ENCODE measurements around the gene RHOBTB1.

DNA sequence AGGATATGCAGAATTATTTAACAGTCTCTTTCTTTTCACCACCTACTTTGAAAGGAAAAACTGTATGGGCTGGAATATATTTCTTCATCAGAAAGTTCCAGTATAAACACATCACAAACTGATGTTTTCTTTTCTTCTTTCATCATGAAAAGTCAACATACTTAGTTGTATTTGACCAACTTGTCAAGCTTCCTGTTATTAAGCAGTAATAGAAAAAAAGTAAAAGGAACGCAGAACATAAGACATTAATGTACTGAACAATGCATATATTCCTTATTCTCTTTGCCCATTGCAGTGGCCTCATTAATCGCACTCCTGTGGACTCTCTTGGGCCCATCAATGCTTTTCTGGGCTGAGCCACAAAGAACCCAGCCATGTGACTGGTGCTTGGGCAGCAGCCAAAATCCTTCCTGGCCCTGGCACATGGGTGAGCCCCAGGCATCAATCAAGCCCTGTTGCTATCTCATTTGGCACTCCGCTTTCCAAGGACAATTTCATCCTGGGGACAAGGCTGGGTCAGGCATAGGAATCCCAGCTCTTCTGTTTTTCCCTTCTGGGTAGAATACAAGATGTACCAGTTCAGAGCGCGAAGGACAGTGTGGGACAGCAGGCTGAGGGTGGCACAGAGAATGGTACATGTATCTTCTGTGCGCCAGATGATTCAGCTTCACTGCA is 42.3 kb downstream of the RHOBTB1 start:
- TF ChIP-seq ZFP3 (CRISPR knock-in tag; IDR thresholded peaks at IDR 0.05) (peak; percentile 61; the same call in 1 of the 2 replicates), OSR1 (CRISPR knock-in tag; IDR thresholded peaks at IDR 0.05) (no peak), GLIS3 (CRISPR knock-in tag; IDR thresholded peaks at IDR 0.05) (no peak), ARNTL (CRISPR knock-in tag; IDR thresholded peaks at IDR 0.05; ENCODE audit: borderline replicate concordance, low read depth) (no peak), CSDC2 (CRISPR knock-in tag; IDR thresholded peaks at IDR 0.05) (no peak), ZNF70 (CRISPR knock-in tag; IDR thresholded peaks at IDR 0.05) (no peak), SNAI2 (CRISPR knock-in tag; IDR thresholded peaks at IDR 0.05) (no peak), BACH2 (CRISPR knock-in tag; IDR thresholded peaks at IDR 0.05; ENCODE audit: borderline replicate concordance) (no peak), ZFP30 (CRISPR knock-in tag; IDR thresholded peaks at IDR 0.05) (no peak), RARB (CRISPR knock-in tag; IDR thresholded peaks at IDR 0.05) (no peak)
- TF ChIP-seq, protein P1, sequence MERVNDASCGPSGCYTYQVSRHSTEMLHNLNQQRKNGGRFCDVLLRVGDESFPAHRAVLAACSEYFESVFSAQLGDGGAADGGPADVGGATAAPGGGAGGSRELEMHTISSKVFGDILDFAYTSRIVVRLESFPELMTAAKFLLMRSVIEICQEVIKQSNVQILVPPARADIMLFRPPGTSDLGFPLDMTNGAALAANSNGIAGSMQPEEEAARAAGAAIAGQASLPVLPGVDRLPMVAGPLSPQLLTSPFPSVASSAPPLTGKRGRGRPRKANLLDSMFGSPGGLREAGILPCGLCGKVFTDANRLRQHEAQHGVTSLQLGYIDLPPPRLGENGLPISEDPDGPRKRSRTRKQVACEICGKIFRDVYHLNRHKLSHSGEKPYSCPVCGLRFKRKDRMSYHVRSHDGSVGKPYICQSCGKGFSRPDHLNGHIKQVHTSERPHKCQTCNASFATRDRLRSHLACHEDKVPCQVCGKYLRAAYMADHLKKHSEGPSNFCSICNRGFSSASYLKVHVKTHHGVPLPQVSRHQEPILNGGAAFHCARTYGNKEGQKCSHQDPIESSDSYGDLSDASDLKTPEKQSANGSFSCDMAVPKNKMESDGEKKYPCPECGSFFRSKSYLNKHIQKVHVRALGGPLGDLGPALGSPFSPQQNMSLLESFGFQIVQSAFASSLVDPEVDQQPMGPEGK (CRISPR knock-in tag; IDR thresholded peaks at IDR 0.05; ENCODE audit: borderline replicate concordance), result no peak
- TF ChIP-seq, protein P2, sequence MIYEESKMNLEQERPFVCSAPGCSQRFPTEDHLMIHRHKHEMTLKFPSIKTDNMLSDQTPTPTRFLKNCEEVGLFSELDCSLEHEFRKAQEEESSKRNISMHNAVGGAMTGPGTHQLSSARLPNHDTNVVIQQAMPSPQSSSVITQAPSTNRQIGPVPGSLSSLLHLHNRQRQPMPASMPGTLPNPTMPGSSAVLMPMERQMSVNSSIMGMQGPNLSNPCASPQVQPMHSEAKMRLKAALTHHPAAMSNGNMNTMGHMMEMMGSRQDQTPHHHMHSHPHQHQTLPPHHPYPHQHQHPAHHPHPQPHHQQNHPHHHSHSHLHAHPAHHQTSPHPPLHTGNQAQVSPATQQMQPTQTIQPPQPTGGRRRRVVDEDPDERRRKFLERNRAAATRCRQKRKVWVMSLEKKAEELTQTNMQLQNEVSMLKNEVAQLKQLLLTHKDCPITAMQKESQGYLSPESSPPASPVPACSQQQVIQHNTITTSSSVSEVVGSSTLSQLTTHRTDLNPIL (CRISPR knock-in tag; IDR thresholded peaks at IDR 0.05; ENCODE audit: low read depth), result no peak
- TF ChIP-seq, protein P3, sequence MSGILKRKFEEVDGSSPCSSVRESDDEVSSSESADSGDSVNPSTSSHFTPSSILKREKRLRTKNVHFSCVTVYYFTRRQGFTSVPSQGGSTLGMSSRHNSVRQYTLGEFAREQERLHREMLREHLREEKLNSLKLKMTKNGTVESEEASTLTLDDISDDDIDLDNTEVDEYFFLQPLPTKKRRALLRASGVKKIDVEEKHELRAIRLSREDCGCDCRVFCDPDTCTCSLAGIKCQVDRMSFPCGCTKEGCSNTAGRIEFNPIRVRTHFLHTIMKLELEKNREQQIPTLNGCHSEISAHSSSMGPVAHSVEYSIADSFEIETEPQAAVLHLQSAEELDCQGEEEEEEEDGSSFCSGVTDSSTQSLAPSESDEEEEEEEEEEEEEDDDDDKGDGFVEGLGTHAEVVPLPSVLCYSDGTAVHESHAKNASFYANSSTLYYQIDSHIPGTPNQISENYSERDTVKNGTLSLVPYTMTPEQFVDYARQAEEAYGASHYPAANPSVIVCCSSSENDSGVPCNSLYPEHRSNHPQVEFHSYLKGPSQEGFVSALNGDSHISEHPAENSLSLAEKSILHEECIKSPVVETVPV (CRISPR knock-in tag; IDR thresholded peaks at IDR 0.05), result no peak

Measured in SK-N-SH treated with all-trans-retinoic acid at 6 μM for 48 hours (cell line).